H1 (cell line): ENCODE data around the gene ARHGAP24. TPM values are rescaled to one million over a fixed set of nuclear protein-coding genes. Genes with fewer than 3 reads are reported as not detected.

Experiments used
- ASH2L ChIP-seq: fragments of 200-600, 300-600 bp; sonication (generic); IDR thresholded peaks from one replicate; pipeline ENCODE4 v1.7.1; 2017; ENCODE audit warnings: low read length
- BCL11A ChIP-seq, 2 experiments: IDR thresholded peaks; one replicate each; pipeline ENCODE4 v1.6.1; 2011; ENCODE audit warnings: low read depth in 2 of 2, low read length in 2 of 2, mild to moderate bottlenecking in 2 of 2
- CBX5 ChIP-seq: fragments of 300-800, 300-1000 bp; sonication (generic); IDR thresholded peaks from 2 replicates; pipeline ENCODE4 v1.7.1; 2016; ENCODE audit warnings: antibody characterized with exemption, low read length, low read depth
- CBX8 ChIP-seq: fragments of 300-800, 300-1000 bp; sonication (generic); IDR thresholded peaks from 2 replicates; pipeline ENCODE4 v1.7.1; 2016; ENCODE audit warnings: low read depth, low read length, borderline replicate concordance
- CHD7 ChIP-seq: fragments of 300-600 bp; sonication (generic); IDR thresholded peaks from 2 replicates; pipeline ENCODE4 v1.7.1; 2012; ENCODE audit warnings: low read length, moderate library complexity, mild to moderate bottlenecking, inconsistent platforms; ENCODE audit not compliant: insufficient replicate concordance
- HDAC2 ChIP-seq, 2 experiments: fragments of 300-600 bp in 1 of 2; sonication (generic) in 1 of 2; IDR thresholded peaks; 2 replicates each; pipeline ENCODE4 v1.6.1; 2011 to 2012; ENCODE audit warnings: low read depth in 2 of 2, low read length in 2 of 2, mild to moderate bottlenecking in 2 of 2, moderate library complexity in 2 of 2, borderline replicate concordance in 1 of 2, inconsistent platforms in 1 of 2
- KDM1A ChIP-seq: fragments of 200-600, 300-600 bp; sonication (generic); IDR thresholded peaks from 2 replicates; pipeline ENCODE4 v1.7.1; 2016; ENCODE audit warnings: mild to moderate bottlenecking, low read length, borderline replicate concordance
- KDM5A ChIP-seq: fragments of 200-600 bp; IDR thresholded peaks from 2 replicates; pipeline ENCODE4 v1.7.1; 2012; ENCODE audit warnings: mild to moderate bottlenecking, low read length, inconsistent platforms, mixed read lengths
- SIX5 ChIP-seq: IDR thresholded peaks from 2 replicates; pipeline ENCODE4 v1.6.1; 2011; ENCODE audit warnings: mild to moderate bottlenecking, low read depth, low read length
- SUZ12 ChIP-seq: fragments of 200-600 bp; sonication (generic); IDR thresholded peaks from 2 replicates; pipeline ENCODE4 v1.6.1; 2012; ENCODE audit warnings: mild to moderate bottlenecking, inconsistent platforms, low read length, moderate library complexity, mixed read lengths
- polyA plus RNA-seq, 7 experiments: library from polyadenylated mRNA; depleted of rRNA in 3 of 7; stranded (reverse) in 5 of 7; unstranded in 2 of 7; fragments of >200 nt in 5 of 7; fragments of 200-250 nt in 2 of 7; gene quantifications; 1 replicate in 5 of 7; 2 replicates in 1 of 7; 4 replicates in 1 of 7; pipeline versions ENCODE4 v1.2.1 to v1.2.3, GENCODE V29; 2011 to 2013; ENCODE audit warnings: missing spikeins in 2 of 7, mixed read lengths in 2 of 7
- total RNA-seq: library from RNA; stranded (reverse); fragmentation: NEBNext Ultra II Directional; extraction: Animal tissue kit (Norgen Biotek cat#: 25700); gene quantifications from 2 replicates; pipeline ENCODE4 v1.2.1, GENCODE V29; 2021

The ARHGAP24 gene
- total and polyA plus RNA-seq, 2 of the 8 experiments (the other 6 are each of a cell fraction or from before 2014, with no cell fraction given) = 0.08 to 0.50 TPM

- no peak for TF ChIP-seq CHD7
- no peak for TF ChIP-seq KDM5A
- TF ChIP-seq CBX5 = no peak
- TF ChIP-seq HDAC2 (IDR thresholded peaks at IDR 0.05; ENCODE audit: borderline replicate concordance in 1 of 2, low read depth in 2 of 2, low read length in 2 of 2) = no peak
- TF ChIP-seq CBX8 = no peak
- TF ChIP-seq SUZ12 = no peak
- TF ChIP-seq SIX5 = no peak
- no peak for TF ChIP-seq BCL11A (IDR thresholded peaks at IDR 0.05; ENCODE audit: low read depth in 2 of 2, low read length in 2 of 2)
- no peak for TF ChIP-seq ASH2L
- no peak for TF ChIP-seq KDM1A
- TF ChIP-seq, all 59 proteins: peak for 0
Observed at GRCh38 chr4:85482010-85482738, 7.2 kb downstream of the ARHGAP24 start (continued).
